Keratinocyte (primary cell): Measurements from ENCODE around the gene TMTC2. TPM values are rescaled to one million over a fixed set of nuclear protein-coding genes. Genes with fewer than 3 reads are reported as not detected.

Experiments used
- DNase-seq: peaks from one replicate; pipeline ENCODE4 v3.0.0-alpha.2; 2011; ENCODE audit warnings: low read depth, missing footprints, low spot score
- FAIRE-seq: peaks from 2 replicates; lab custom pipeline; 2011; peaks lifted over from hg19 to GRCh38; lab: Jason Lieb, UNC
- H2AFZ ChIP-seq: 2 replicates; pipeline ENCODE4 v1.6.0; 2012; ENCODE audit warnings: low read length, control low read depth, inconsistent platforms; ENCODE audit not compliant: control insufficient read depth
- H3K27ac ChIP-seq: 2 replicates; pipeline ENCODE4 v1.5.1; 2011; ENCODE audit warnings: low read length; ENCODE audit not compliant: control insufficient read depth, insufficient read depth
- H3K27me3 ChIP-seq: 3 replicates; pipeline ENCODE4 v1.6.0; 2011; ENCODE audit warnings: low read length; ENCODE audit not compliant: control insufficient read depth, insufficient read depth; ENCODE audit errors: extremely low read depth
- H3K36me3 ChIP-seq, 2 experiments: 2 replicates in 1 of 2; 3 replicates in 1 of 2; pipeline ENCODE4 v1.5.1; 2011; ENCODE audit warnings: low read length in 2 of 2, mild to moderate bottlenecking in 1 of 2; ENCODE audit not compliant: control insufficient read depth in 2 of 2, insufficient read depth in 2 of 2; ENCODE audit errors: extremely low read depth in 1 of 2
- H3K4me1 ChIP-seq: 3 replicates; pipeline ENCODE4 v1.5.1; 2011; ENCODE audit warnings: low read length; ENCODE audit not compliant: control insufficient read depth, insufficient read depth; ENCODE audit errors: extremely low read depth
- H3K4me2 ChIP-seq: 3 replicates; pipeline ENCODE4 v1.6.0; 2011; ENCODE audit warnings: low read depth, low read length; ENCODE audit not compliant: control insufficient read depth, insufficient read depth; ENCODE audit errors: extremely low read depth
- H3K4me3 ChIP-seq, 3 experiments: fragments of 200-600 bp in 1 of 3; sonication (generic) in 1 of 3; 2 replicates in 2 of 3; 3 replicates in 1 of 3; pipeline ENCODE4 v1.5.1; 2011 to 2016; ENCODE audit warnings: low read length in 3 of 3, mild to moderate bottlenecking in 3 of 3, control low read depth in 2 of 3, inconsistent platforms in 1 of 3, low read depth in 1 of 3, mixed read lengths in 1 of 3, mixed run types in 1 of 3, moderate library complexity in 1 of 3; ENCODE audit not compliant: control insufficient read depth in 2 of 3, insufficient read depth in 2 of 3; ENCODE audit errors: extremely low read depth in 1 of 3
- H3K79me2 ChIP-seq: 2 replicates; pipeline ENCODE4 v1.6.0; 2012; ENCODE audit warnings: low read length; ENCODE audit not compliant: control insufficient read depth, insufficient read depth
- H3K9ac ChIP-seq: 3 replicates; pipeline ENCODE4 v1.6.0; 2011; ENCODE audit warnings: low read length; ENCODE audit not compliant: control insufficient read depth, insufficient read depth; ENCODE audit errors: extremely low read depth
- H3K9me1 ChIP-seq: 3 replicates; pipeline ENCODE4 v1.6.0; 2011; ENCODE audit warnings: low read length; ENCODE audit not compliant: control insufficient read depth, insufficient read depth; ENCODE audit errors: extremely low read depth
- H3K9me3 ChIP-seq: 2 replicates; pipeline ENCODE4 v1.5.1; 2012; ENCODE audit warnings: low read depth, low read length; ENCODE audit not compliant: control insufficient read depth
- H4K20me1 ChIP-seq: 3 replicates; pipeline ENCODE4 v1.6.0; 2011; ENCODE audit warnings: low read length; ENCODE audit not compliant: control insufficient read depth, insufficient read depth; ENCODE audit errors: extremely low read depth
- CTCF ChIP-seq, 3 experiments: IDR thresholded peaks in 1 of 3; conservative IDR thresholded peaks in 1 of 3; optimal IDR thresholded peaks in 1 of 3; 2 replicates in 2 of 3; 3 replicates in 1 of 3; pipeline versions ENCODE3 to v1.5.1; 2011; ENCODE audit warnings: low read length in 3 of 3, mild to moderate bottlenecking in 3 of 3, moderate library complexity in 2 of 3, control low read depth in 1 of 3, inconsistent platforms in 1 of 3; ENCODE audit not compliant: insufficient read depth in 2 of 3; ENCODE audit errors: extremely low read depth in 1 of 3
- EZH2 ChIP-seq: IDR thresholded peaks from one replicate; pipeline ENCODE4 v1.6.1; 2012; ENCODE audit warnings: inconsistent platforms, mild to moderate bottlenecking, low read length, moderate library complexity
- dilution Hi-C: fragments of 300-500 bp; cut with MboI; formaldehyde crosslinking; loops from one replicate; pipeline ENCODE4 v1.7.0; 2020; ENCODE audit warnings: low sequenced_read_pairs; ENCODE audit not compliant: extremely low pct_ligation_motif_present
- polyA plus RNA-seq, 5 experiments: library from polyadenylated mRNA; depleted of rRNA in 3 of 5; stranded (reverse) in 3 of 5; stranded (forward) in 1 of 5; unstranded in 1 of 5; fragments of >200 nt; gene quantifications; 1 replicate in 1 of 5; 2 replicates in 3 of 5; 3 replicates in 1 of 5; pipeline versions ENCODE4 v1.2.1 to v1.2.3, GENCODE V29; 2011 to 2012; ENCODE audit warnings: missing spikeins in 2 of 5, low read depth in 1 of 5, low replicate concordance in 1 of 5

TMTC2 gene
- polyA plus RNA-seq, 1 donor (not counting 4 experiments of a cell fraction or from before 2014, with no cell fraction given), result 3.8 TPM

DNA sequence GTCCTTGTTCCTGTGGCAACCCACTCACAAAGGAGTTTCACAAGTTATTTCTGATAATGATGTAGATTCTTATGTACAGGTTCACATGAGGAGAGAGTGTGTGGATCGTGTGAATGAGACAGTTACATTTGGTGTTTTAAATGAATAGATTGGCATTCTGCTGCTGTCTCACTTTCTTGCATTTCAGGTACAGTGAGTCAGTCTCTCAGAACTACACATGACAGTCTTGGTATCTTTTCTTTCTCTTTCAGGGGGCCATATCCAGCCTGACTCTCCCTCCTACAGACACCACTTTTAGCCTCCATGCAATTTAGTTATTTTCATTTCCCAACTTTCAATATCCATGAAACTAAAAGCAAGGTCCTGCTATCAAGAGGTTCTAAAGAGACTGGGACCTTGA, 19.9 kb upstream of the TMTC2 start:
- H3K4me2 ChIP-seq, result no peak overlapping the region
- H3K27me3 ChIP-seq, result no peaks in the 10 kb centered on the region
- H3K4me3 ChIP-seq, result no peak overlapping the region
- H4K20me1 ChIP-seq, result no peaks in the 10 kb centered on the region
- no peak overlapping the region for H2AFZ ChIP-seq
- FAIRE-seq (no peak), DNase-seq (no peak)
- H3K27ac ChIP-seq, result no peak overlapping the region
- no peaks in the 10 kb centered on the region for H3K4me1 ChIP-seq
- dilution Hi-C loops, result no loop called here
- no peaks in the 10 kb centered on the region for H3K79me2 ChIP-seq
- H3K9me3 ChIP-seq, result no peaks in the 10 kb centered on the region
- no peaks in the 10 kb centered on the region for H3K9me1 ChIP-seq
- no peak overlapping the region for H3K9ac ChIP-seq
- no peaks in the 10 kb centered on the region for H3K36me3 ChIP-seq
- no peak for TF ChIP-seq EZH2
- TF ChIP-seq CTCF (optimal IDR thresholded peaks at IDR 0.05 in 1 of 3, IDR thresholded peaks at IDR 0.05 in 1 of 3, conservative IDR thresholded peaks at IDR 0.05 in 1 of 3; ENCODE audit: extremely low read depth in 1 of 3, insufficient read depth in 2 of 3, low read length in 3 of 3), result no peak

- FAIRE-seq, result no peak
- H3K9me1 ChIP-seq, result no peaks in the 10 kb centered on the region
- no peaks in the 10 kb centered on the region for H3K79me2 ChIP-seq
- H4K20me1 ChIP-seq, result no peaks in the 10 kb centered on the region
- TF ChIP-seq EZH2 (no peak), CTCF (optimal IDR thresholded peaks at IDR 0.05 in 1 of 3, IDR thresholded peaks at IDR 0.05 in 1 of 3, conservative IDR thresholded peaks at IDR 0.05 in 1 of 3; ENCODE audit: extremely low read depth in 1 of 3, insufficient read depth in 2 of 3, low read length in 3 of 3) (no peak)
- DNase-seq, result no peak
- H3K9ac ChIP-seq, result no peak overlapping the region
- H3K27ac ChIP-seq, result no peak overlapping the region
- no peak overlapping the region for H3K4me3 ChIP-seq
- H3K27me3 ChIP-seq, result no peaks in the 10 kb centered on the region
- no peak overlapping the region for H2AFZ ChIP-seq
- dilution Hi-C loops, result no loop called here
- H3K4me2 ChIP-seq, result no peak overlapping the region
- H3K4me1 ChIP-seq, result no peaks in the 10 kb centered on the region
- no peaks in the 10 kb centered on the region for H3K9me3 ChIP-seq
- no peaks in the 10 kb centered on the region for H3K36me3 ChIP-seq
These were observed 15.0 kb upstream of the TMTC2 start for GRCh38 chr12:82671673-82672195.
